ENCODE data around the gene CREB3L1.
A peak's percentile ranks its signal among the peaks of the same experiment; 100 is the strongest.
"Not testable (repeated sequence)": the region's sequence is repeated elsewhere in the genome, so short reads cannot be mapped to it uniquely, and the experiment has no call there.

CREB3L1 gene

GRCh38 chr11:46249103-46249937, 28.1 kb upstream of the CREB3L1 start:
- no peak for DNase-seq (ENCODE audit: low read depth)

DNA sequence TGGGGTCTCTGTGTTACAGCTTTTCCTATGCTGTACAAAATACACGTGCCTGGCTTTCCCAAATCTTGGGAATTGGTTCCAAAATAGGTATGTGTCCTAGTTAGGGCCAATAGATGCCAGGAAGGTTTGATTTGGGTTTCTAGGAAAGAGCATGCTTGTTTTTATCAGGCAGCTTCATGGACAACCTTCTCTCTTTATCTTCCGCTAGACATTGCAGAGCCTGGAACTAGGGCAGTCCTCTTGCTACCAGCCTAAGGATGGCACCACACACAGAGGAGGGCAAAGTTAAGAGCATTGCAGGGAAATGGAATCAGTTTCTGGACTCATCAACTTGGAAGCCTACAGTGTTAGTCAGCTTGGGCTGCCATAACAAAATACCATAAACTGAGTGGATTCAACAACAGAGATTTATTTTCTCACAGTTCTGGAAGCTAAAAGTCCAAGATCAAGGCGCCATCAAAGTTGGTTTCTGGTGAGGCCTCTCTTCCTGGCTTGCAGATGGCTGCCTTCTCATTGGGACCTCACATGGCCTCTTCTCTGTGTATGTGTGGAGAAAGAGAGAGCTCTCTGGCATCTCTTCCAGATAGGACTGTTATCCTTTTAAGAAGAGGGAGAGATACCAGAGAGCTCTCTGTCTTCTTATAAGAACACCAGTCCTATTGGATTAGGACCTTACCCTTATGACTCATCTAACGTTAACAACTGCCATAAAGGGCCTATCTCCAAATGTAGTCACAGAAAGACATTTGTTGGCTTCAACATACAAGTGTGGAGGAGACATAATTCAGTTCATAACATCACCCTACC, 27.3 kb upstream of the CREB3L1 start:
- peak; percentile 41 for DNase-seq (ENCODE audit: low read depth)

- no peak for DNase-seq (ENCODE audit: low read depth)
These were observed 26.8 kb upstream of the CREB3L1 start for GRCh38 chr11:46250745-46251052.

DNA sequence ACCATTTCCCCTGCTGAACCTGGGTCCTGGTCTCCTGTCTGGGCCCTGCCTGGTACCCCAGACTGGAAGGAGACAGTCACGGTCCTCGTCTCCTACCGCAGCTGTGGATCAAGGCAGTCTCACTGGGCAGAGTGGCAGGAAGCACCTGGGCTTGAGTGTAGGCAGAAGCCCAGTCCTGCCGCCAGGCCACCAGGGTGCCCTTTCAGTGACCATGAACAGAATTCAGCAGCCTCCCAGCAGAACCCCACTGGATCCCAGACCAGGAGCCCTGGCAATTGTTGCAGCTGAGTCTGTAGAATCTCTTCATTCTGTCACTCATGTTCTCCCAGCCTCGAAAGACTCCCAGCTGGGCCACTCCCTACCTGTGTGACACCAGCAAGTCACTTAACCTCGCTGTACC, 25.5 kb upstream of the CREB3L1 start:
- no peak for DNase-seq (ENCODE audit: low read depth)

DNA sequence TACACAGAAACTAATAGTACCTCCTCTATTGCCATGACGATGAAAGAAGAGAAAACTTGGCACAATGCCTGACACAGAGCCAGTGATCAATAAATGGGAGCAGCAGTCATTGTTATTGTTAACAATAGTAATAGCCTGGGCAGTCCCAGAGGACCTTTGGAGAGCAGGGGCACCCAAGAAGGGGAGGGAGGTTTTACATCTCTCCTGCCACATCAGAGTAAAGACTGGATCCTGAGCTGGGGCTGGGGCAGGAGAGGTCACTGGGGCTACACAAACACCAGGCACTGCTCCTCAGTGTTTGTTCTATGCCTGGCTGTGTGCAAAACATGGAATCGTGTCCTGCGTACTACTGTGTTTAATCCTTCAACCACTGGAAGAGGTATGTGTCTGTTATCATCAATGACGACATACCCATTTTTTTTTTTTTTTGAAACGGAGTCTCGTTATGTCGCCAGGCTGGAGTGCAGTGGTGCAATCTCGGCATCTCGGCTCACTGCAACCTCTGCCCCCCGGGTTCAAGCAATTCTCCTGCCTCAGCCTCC, 25.0 kb upstream of the CREB3L1 start:
- no peak for DNase-seq (ENCODE audit: low read depth)

DNA sequence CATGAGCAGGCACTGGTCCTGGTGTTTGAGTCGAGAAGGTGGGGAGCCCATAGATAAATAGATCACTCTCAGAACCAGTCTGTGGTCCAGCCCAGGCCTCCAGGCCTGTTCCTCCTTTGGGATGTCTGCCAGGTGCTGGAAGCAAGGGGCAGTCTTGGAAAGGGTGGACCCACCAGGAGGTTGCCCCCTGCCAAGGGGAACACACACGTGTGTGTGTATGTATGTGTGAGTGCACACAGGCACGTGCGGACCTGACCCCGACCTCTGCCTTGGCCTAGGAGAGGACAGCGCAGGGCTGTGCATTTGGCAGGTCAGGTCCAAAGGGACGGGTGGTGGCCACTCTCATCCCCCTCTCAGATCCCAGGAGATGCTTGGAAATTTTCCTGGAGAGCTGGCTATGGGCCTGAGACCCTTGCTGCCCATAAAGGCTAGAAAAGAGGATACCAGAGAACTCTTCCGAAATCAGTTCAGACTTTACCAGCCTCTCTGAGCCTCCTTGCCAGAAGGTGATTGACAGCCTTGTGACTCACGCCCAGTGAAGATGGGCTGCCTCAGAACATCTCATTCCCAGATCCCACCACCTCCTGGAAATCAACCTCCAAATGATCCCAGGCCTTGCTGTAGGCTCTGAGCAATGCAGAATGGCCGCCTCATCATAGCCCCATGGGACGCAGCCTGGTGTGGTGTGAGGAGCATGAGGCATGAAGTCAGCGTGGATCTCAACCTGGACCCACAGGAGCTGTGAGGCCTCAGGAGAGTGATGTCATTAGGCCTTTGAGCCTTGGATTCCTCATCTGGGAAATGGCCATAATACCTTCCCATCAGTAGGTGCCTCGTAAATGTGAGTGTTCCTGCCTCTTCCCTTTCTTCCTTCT, 24.0 kb upstream of the CREB3L1 start:
- DNase-seq (ENCODE audit: low read depth), result no peak

DNA sequence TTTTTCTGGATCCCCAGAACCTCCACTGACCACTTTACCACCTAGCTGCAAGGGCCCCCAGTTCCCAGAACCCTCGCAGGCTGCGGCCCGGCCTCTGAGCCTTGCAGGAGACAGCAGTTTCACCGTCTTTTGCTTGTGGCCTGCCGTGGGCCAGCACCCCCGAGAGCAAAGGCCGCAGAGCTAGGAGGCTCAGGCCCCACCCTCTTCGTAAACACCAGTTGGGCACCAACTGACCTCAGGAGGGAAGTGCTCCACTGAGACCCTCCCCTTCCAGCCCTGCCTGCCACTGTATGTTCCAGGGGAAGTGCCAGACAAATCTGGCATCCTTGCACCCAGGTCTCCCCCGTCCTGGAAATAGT, 23.4 kb upstream of the CREB3L1 start:
- DNase-seq (ENCODE audit: low read depth), result no peak

DNA sequence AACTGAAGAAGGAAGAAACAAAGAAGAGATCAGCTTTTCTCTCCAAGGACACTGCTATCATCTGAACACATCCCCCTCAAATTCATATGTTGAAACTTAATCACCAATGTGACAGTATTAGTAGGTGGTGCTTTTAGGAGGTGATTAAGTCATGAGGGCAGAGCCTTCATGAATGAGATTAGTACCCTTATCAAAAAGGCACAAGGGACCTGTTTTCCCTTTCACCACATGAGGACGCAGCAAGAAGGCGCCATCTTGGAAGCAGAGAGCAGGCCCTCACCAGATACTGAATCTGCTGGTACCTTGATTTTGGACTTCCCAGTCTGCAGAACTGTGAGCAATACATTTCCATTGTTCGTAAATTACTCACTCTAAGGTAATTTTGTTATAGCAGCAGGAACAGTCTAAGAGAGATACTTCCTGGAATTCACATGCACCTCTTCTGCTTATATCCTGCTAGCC, 20.9 kb upstream of the CREB3L1 start:
- DNase-seq (ENCODE audit: low read depth), result no peak

DNA sequence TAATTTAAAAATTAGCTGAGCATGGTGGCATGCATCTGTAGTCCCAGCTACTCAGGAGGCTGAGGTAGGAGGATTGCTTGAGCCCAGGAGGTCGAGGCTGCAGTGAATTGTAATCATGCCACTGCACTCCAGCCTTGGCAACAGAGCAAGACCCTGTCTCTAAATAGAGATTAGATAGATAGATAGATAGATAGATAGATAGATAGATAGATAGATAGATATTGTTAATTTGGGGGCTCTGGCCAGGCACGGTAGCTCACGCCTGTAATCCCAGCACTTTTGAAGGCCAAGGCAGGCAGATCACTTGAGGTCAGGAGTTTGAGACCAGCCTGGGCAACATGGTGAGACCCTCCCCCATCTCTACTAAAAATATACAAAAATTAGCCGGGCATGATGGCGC, 18.1 kb upstream of the CREB3L1 start:
- not testable (repeated sequence) for DNase-seq (ENCODE audit: low read depth)

- DNase-seq (ENCODE audit: low read depth), result no peak
These were observed 17.4 kb upstream of the CREB3L1 start for GRCh38 chr11:46259971-46260560.

DNA sequence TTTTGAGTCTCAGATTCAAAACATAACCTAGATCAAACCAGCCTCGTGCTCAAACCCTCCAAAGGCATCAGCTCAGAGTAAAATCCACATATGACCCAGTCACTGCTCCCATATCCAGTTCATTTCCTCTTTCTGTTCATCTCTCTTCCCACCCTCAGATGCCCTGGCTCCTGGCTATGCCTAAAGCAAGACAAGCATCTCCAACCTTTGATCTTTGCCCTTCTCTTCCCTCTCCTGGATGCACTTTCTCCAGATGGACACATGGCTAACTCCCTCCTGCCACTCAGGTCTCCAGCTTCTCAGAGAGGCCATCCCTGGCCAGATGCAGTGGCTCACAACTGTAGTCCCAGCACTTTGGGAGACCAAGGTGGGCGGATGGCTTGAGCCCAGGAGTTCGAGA, 14.3 kb upstream of the CREB3L1 start:
- DNase-seq (ENCODE audit: low read depth), result no peak

DNA sequence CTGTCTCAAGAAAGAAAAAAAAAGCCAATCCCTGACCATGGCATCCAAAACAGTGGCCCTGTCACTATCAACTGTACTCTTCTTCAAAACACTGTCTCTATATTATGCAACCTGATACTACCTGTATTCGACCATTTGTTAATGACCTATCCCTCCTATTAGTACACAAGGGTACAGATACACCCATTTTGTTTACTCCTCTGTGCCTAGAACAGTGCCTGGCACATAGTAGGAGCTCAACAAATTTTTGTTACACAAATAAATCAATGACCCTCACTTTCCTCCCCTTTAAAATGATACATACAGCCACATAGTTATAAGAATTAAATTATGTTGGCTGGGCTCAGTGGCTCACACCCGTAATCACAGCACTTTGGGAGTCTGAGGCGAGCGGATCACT, 13.4 kb upstream of the CREB3L1 start:
- DNase-seq (ENCODE audit: low read depth), result no peak

DNA sequence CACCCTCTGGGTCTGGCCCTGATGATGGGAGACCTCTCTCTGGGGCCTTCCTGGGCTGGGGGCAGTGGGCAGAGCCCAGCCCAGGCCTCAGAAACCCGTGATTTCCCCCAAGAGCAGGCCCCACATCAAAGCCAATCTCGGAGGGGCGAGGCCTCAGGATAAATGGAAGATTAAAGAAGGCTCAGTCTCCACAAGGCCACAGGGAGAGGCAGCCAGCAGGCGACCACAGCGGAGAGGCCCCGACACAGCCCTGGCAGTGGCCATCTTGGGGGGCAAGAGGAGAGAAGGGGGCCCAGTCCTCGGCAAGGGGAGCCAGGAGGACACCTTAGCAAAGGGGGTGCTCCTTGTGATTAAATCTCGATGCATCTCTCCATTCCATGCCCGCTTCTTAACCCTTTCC, 12.5 kb upstream of the CREB3L1 start:
- DNase-seq (ENCODE audit: low read depth), result no peak

- DNase-seq (ENCODE audit: low read depth), result no peak
These were observed 11.7 kb upstream of the CREB3L1 start for GRCh38 chr11:46265764-46266163.

DNA sequence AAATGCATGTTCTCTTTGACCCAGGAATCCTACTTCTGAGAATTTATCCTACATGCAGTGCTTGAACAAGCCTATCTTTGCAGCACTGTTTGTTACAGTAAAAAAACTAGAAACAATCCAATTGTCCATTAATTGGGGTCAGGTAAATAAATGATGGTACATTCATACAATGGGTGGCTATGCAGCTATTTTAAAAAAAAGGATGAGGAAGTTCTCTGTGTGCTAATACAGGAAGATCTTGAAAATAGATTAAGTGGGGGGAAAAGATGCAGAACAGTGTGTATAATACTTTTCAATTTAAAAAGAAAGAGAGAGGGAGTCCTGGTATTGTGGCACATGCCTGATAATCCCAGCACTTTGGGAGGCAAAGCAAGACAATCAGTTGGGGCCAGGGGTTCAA, 9.5 kb upstream of the CREB3L1 start:
- DNase-seq (ENCODE audit: low read depth), result no peak

- no peak for DNase-seq (ENCODE audit: low read depth)
These were observed 6.8 kb upstream of the CREB3L1 start for GRCh38 chr11:46270684-46271083.

- no peak for DNase-seq (ENCODE audit: low read depth)
These were observed 6.1 kb upstream of the CREB3L1 start for GRCh38 chr11:46271407-46271806.

- DNase-seq (ENCODE audit: low read depth), result no peak
These were observed 5.3 kb upstream of the CREB3L1 start for GRCh38 chr11:46271875-46272815.

DNA sequence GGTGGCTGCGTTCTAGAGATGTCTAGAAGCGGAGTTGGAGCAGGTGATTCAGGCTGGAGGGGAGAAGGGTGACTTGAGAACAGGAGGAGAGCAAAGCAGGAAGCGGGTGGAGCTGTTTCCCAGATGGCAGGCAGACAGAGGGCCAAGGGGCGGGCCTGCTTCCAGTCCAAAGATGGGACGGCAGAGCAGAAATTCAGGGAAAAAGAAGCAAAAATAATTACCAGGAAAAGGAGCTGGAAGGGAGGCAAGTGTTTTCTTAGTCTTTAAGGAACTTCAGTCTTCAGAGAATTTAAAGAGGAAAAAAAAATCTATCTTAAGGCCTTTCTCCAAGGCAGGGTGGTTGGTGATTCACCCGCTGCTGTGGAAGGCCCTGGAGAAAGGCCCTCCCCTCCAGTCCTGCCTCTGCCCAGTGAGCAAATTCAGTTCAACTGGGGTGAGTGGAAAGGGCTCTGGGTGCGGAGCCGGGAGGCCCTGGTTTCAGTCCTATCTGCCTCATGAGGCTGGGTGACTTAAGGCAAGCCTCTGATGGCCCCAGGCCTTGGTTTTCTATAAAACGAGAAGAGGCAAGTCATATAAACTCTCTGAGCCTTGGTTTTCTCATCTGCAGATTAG, 4.5 kb upstream of the CREB3L1 start:
- peak; percentile 67 for DNase-seq (ENCODE audit: low read depth)

- peak; percentile 71 for DNase-seq (ENCODE audit: low read depth)
These were observed 3.8 kb upstream of the CREB3L1 start for GRCh38 chr11:46273511-46274205.
